ENCODE measurements around the gene AP1M2. TPM values are rescaled to one million over a fixed set of nuclear protein-coding genes. Genes with fewer than 3 reads are reported as not detected.
"Not testable (repeated sequence)": the region's sequence is repeated elsewhere in the genome, so short reads cannot be mapped to it uniquely, and the experiment has no call there.

AP1M2 gene
- total RNA-seq, 3 donors from 2014 or later, result 34.1 to 49.9 TPM; not detected in 1

DNA sequence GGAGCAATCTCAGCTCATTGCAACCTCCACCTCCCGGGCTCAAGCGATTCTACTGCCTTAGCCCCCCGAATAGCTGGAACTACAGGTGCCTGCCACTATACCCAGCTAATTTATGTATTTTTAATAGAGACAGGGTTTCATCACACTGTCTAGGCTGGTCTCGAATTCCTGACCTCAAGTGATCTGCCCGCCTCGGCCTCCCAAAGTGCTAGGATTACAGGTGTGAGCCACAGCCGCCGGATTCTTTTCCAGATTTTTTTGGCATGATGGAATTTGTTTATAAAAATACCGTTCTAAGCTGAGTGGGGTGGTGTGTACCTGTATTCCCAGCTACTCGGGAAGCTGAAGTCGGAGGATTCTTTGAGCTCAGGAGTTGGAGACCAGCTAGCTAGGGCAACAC is 49.4 kb downstream of the AP1M2 start:
- no peaks in the 10 kb centered on the region for H3K27me3 ChIP-seq
- H3K4me3 ChIP-seq, result no peak overlapping the region
- H3K9me3 ChIP-seq, result no peaks in the 10 kb centered on the region
- TF ChIP-seq CTCF (IDR thresholded peaks at IDR 0.05) (no peak), POLR2AphosphoS5 (IDR thresholded peaks at IDR 0.05) (no peak), POLR2A (IDR thresholded peaks at IDR 0.05) (no peak)
- H3K36me3 ChIP-seq, result no peaks in the 10 kb centered on the region
- no peak for DNase-seq (ENCODE audit: low spot score in 2 of 2)
- H3K4me1 ChIP-seq, result no peaks in the 10 kb centered on the region
- intact Hi-C loops (cut with DNase I; ENCODE audit: low total_unique reads), result no loop called here
- no peak overlapping the region for H3K27ac ChIP-seq

DNA sequence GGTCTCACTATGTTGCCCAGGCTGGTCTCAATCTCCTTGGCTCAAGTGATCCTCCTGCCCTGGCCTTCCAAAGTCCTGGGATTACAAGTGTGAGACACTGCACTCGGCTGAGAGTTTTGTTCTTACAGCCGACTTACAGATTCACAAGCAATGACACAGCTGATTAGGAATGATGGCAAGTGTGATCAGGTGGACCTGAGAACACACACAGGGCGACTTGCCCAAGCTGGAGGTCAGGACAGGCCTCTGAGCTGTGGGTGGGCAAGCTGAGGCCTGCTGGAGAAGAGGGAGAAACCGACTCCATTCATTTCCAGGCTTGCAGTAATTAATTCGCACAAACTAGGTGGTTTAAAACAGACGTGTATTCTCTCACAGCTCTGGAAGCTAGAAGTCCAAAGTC is 51.5 kb downstream of the AP1M2 start:
- no peaks in the 10 kb centered on the region for H3K9me3 ChIP-seq
- no peaks in the 10 kb centered on the region for H3K36me3 ChIP-seq
- TF ChIP-seq CTCF (IDR thresholded peaks at IDR 0.05), result no peak
- H3K27me3 ChIP-seq, result no peaks in the 10 kb centered on the region
- H3K4me1 ChIP-seq, result no peaks in the 10 kb centered on the region
- intact Hi-C loops (cut with DNase I; ENCODE audit: low total_unique reads), result loop anchor here (1.0 kb wide), 1 partner anchor 31 kb away; the partner anchor contains the start of gene KRI1
- no peak overlapping the region for H3K27ac ChIP-seq
- peak in 1 of 2 donors; percentile 65 for DNase-seq (ENCODE audit: low spot score in 2 of 2)
- H3K4me3 ChIP-seq, result no peak overlapping the region

- H3K4me3 ChIP-seq, result no peak overlapping the region
- TF ChIP-seq POLR2AphosphoS5 (IDR thresholded peaks at IDR 0.05) (no peak), CTCF (IDR thresholded peaks at IDR 0.05) (no peak), POLR2A (IDR thresholded peaks at IDR 0.05) (no peak)
- H3K36me3 ChIP-seq, result no peaks in the 10 kb centered on the region
- no peak overlapping the region for H3K27ac ChIP-seq
- no peaks in the 10 kb centered on the region for H3K27me3 ChIP-seq
- no peak for DNase-seq (ENCODE audit: low spot score in 2 of 2)
- H3K9me3 ChIP-seq, result no peaks in the 10 kb centered on the region
- intact Hi-C loops (cut with DNase I; ENCODE audit: low total_unique reads), result no loop called here
- no peaks in the 10 kb centered on the region for H3K4me1 ChIP-seq
Observed at GRCh38 chr19:10533646-10534386, 53.3 kb downstream of the AP1M2 start.

DNA sequence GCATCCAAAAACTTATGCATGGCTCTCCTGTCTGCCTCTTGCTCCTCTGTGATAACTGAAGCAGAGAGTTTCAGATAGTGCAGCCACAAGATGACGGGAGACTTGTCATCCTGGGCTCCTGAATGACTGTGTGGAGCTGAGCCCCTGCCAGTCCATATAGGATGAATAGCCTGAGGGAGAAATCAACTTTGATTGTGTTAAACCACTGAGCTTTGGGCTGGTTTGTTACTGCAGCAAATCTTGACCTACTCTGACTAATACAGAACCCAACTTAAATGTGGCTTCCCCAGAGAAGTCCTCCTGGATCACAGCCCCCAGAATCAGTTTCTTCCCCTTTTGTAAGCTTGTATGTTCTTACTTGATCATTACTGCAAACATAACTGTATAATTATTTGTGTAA is 54.7 kb downstream of the AP1M2 start:
- no peaks in the 10 kb centered on the region for H3K36me3 ChIP-seq
- H3K9me3 ChIP-seq, result no peaks in the 10 kb centered on the region
- no peak overlapping the region for H3K27ac ChIP-seq
- intact Hi-C loops (cut with DNase I; ENCODE audit: low total_unique reads), result no loop called here
- H3K27me3 ChIP-seq, result no peaks in the 10 kb centered on the region
- no peak for DNase-seq (ENCODE audit: low spot score in 2 of 2)
- no peak overlapping the region for H3K4me3 ChIP-seq
- H3K4me1 ChIP-seq, result no peaks in the 10 kb centered on the region
- TF ChIP-seq CTCF (IDR thresholded peaks at IDR 0.05), result no peak
- TF ChIP-seq POLR2AphosphoS5 (IDR thresholded peaks at IDR 0.05), result no peak
- TF ChIP-seq POLR2A (IDR thresholded peaks at IDR 0.05), result no peak

DNA sequence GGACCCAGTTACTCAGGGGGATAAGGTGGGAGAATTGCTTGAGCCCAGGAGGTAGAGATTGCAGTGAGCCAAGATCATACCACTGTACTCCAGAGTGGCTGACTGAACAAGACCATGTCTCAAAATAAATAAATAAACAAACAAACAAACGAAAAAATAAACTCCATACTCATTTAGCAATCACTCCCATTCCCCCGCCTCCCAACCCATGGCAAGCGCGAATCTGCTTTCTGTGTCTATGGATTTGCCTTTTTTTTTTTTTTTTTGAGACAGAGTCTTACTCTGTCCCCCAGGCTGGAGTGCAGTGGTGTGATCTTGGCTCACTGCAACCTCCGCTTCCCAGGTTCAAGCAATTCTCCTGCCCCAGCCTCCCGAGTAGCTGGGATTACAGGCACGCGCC is 60.2 kb downstream of the AP1M2 start:
- not testable (repeated sequence) for DNase-seq (ENCODE audit: low spot score in 2 of 2); H3K36me3 ChIP-seq; H3K9me3 ChIP-seq; H3K4me1 ChIP-seq; H3K27me3 ChIP-seq; H3K4me3 ChIP-seq; H3K27ac ChIP-seq
- intact Hi-C loops (cut with DNase I; ENCODE audit: low total_unique reads), result loop anchor here (5.0 kb wide), 1 partner anchor 460 kb away; no protein-coding TSS in a partner anchor
